ENCODE measurements around the gene CELA2A. TPM values are rescaled to one million over a fixed set of nuclear protein-coding genes. Genes with fewer than 3 reads are reported as not detected.

The CELA2A gene
- polyA plus RNA-seq, 2 of the 4 experiments (the other 2 are of a cell fraction): not detected

- TF ChIP-seq, protein P1, sequence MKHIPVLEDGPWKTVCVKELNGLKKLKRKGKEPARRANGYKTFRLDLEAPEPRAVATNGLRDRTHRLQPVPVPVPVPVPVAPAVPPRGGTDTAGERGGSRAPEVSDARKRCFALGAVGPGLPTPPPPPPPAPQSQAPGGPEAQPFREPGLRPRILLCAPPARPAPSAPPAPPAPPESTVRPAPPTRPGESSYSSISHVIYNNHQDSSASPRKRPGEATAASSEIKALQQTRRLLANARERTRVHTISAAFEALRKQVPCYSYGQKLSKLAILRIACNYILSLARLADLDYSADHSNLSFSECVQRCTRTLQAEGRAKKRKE (CRISPR knock-in tag; IDR thresholded peaks at IDR 0.05; ENCODE audit: low read depth): no peak
- TF ChIP-seq, protein P2, sequence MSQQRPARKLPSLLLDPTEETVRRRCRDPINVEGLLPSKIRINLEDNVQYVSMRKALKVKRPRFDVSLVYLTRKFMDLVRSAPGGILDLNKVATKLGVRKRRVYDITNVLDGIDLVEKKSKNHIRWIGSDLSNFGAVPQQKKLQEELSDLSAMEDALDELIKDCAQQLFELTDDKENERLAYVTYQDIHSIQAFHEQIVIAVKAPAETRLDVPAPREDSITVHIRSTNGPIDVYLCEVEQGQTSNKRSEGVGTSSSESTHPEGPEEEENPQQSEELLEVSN (IDR thresholded peaks at IDR 0.05; ENCODE audit: borderline replicate concordance, low read depth): no peak
- TF ChIP-seq ZSCAN20 (CRISPR knock-in tag; IDR thresholded peaks at IDR 0.05): no peak
- TF ChIP-seq JUNB (IDR thresholded peaks at IDR 0.05): no peak
- TF ChIP-seq JUN (IDR thresholded peaks at IDR 0.05): no peak
- TF ChIP-seq CBX2 (IDR thresholded peaks at IDR 0.05; ENCODE audit: borderline replicate concordance, low read depth): no peak
- TF ChIP-seq TFCP2L1 (CRISPR knock-in tag; IDR thresholded peaks at IDR 0.05): peak; percentile 22; the same call in 1 of the 2 replicates
- no peak for TF ChIP-seq MAX (IDR thresholded peaks at IDR 0.05)
- TF ChIP-seq, protein P3, sequence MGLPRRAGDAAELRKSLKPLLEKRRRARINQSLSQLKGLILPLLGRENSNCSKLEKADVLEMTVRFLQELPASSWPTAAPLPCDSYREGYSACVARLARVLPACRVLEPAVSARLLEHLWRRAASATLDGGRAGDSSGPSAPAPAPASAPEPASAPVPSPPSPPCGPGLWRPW (IDR thresholded peaks at IDR 0.05): no peak
- no peak for TF ChIP-seq POLR2AphosphoS2 (conservative IDR thresholded peaks at IDR 0.05; ENCODE audit: low read length)
- TF ChIP-seq RFX5 (IDR thresholded peaks at IDR 0.05): no peak
- TF ChIP-seq, protein P4, sequence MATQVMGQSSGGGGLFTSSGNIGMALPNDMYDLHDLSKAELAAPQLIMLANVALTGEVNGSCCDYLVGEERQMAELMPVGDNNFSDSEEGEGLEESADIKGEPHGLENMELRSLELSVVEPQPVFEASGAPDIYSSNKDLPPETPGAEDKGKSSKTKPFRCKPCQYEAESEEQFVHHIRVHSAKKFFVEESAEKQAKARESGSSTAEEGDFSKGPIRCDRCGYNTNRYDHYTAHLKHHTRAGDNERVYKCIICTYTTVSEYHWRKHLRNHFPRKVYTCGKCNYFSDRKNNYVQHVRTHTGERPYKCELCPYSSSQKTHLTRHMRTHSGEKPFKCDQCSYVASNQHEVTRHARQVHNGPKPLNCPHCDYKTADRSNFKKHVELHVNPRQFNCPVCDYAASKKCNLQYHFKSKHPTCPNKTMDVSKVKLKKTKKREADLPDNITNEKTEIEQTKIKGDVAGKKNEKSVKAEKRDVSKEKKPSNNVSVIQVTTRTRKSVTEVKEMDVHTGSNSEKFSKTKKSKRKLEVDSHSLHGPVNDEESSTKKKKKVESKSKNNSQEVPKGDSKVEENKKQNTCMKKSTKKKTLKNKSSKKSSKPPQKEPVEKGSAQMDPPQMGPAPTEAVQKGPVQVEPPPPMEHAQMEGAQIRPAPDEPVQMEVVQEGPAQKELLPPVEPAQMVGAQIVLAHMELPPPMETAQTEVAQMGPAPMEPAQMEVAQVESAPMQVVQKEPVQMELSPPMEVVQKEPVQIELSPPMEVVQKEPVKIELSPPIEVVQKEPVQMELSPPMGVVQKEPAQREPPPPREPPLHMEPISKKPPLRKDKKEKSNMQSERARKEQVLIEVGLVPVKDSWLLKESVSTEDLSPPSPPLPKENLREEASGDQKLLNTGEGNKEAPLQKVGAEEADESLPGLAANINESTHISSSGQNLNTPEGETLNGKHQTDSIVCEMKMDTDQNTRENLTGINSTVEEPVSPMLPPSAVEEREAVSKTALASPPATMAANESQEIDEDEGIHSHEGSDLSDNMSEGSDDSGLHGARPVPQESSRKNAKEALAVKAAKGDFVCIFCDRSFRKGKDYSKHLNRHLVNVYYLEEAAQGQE (IDR thresholded peaks at IDR 0.05): no peak
- no peak for TF ChIP-seq HOXB13 (CRISPR knock-in tag; IDR thresholded peaks at IDR 0.05; ENCODE audit: low read depth)
- no peak for TF ChIP-seq RNF2 (IDR thresholded peaks at IDR 0.05; ENCODE audit: borderline replicate concordance, low read depth)
- TF ChIP-seq PHF8 (IDR thresholded peaks at IDR 0.05; ENCODE audit: borderline replicate concordance, low read depth): no peak
- 0 out of 2 replicates have a peak, but pooled peaks have one; percentile 35 for TF ChIP-seq HOXA7 (CRISPR knock-in tag; IDR thresholded peaks at IDR 0.05)
- TF ChIP-seq FOSB (CRISPR knock-in tag; IDR thresholded peaks at IDR 0.05): peak; percentile 13; the same call in 1 of the 2 replicates
- TF ChIP-seq, protein P5, sequence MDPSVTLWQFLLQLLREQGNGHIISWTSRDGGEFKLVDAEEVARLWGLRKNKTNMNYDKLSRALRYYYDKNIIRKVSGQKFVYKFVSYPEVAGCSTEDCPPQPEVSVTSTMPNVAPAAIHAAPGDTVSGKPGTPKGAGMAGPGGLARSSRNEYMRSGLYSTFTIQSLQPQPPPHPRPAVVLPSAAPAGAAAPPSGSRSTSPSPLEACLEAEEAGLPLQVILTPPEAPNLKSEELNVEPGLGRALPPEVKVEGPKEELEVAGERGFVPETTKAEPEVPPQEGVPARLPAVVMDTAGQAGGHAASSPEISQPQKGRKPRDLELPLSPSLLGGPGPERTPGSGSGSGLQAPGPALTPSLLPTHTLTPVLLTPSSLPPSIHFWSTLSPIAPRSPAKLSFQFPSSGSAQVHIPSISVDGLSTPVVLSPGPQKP (IDR thresholded peaks at IDR 0.05; ENCODE audit: low read depth, low read length): no peak
- TF ChIP-seq CHD2 (IDR thresholded peaks at IDR 0.05; ENCODE audit: low read length, partially characterized antibody): no peak
Measured at GRCh38 chr1:15417059-15417934, 39.2 kb upstream of the CELA2A start (continued).

All from A549 (cell line).